Neural progenitor cell (in vitro differentiated cells): Measurements from ENCODE around the gene REG3G. TPM values are rescaled to one million over a fixed set of nuclear protein-coding genes. Genes with fewer than 3 reads are reported as not detected.
"Not testable (repeated sequence)": the region's sequence is repeated elsewhere in the genome, so short reads cannot be mapped to it uniquely, and the experiment has no call there.

Source experiments
- DNase-seq: peaks from one replicate; pipeline ENCODE4 v3.0.0-alpha.2; 2016; ENCODE audit warnings: low spot score
- H2AFZ ChIP-seq: fragments of 200-600 bp; sonication (generic); replicated peaks from 2 replicates; pipeline ENCODE4 v1.6.1; 2016; ENCODE audit warnings: antibody characterized with exemption
- H3F3A ChIP-seq: fragments of 200-600 bp; sonication (generic); 2 replicates; pipeline ENCODE4 v1.6.1; 2016; ENCODE audit warnings: antibody characterized with exemption, low read depth
- H3K27ac ChIP-seq: fragments of 200-600 bp; sonication (generic); 2 replicates; pipeline ENCODE4 v1.5.1; 2016; ENCODE audit warnings: mild to moderate bottlenecking
- H3K27me3 ChIP-seq: fragments of 200-600 bp; sonication (generic); 2 replicates; pipeline ENCODE4 v1.6.1; 2016; ENCODE audit warnings: mild to moderate bottlenecking, moderate library complexity
- H3K36me3 ChIP-seq: fragments of 200-600 bp; sonication (generic); 2 replicates; pipeline ENCODE4 v1.5.1; 2016
- H3K4me1 ChIP-seq: fragments of 200-600 bp; sonication (generic); 2 replicates; pipeline ENCODE4 v1.6.1; 2016; ENCODE audit warnings: mixed run types
- H3K4me2 ChIP-seq: fragments of 200-600 bp; sonication (generic); 2 replicates; pipeline ENCODE4 v1.6.1; 2016
- H3K4me3 ChIP-seq: fragments of 200-600 bp; sonication (generic); 2 replicates; pipeline ENCODE4 v1.5.1; 2016
- H3K79me2 ChIP-seq: fragments of 200-600 bp; sonication (generic); 2 replicates; pipeline ENCODE4 v1.6.1; 2016; ENCODE audit warnings: low read depth
- H3K9ac ChIP-seq: fragments of 200-600 bp; sonication (generic); 2 replicates; pipeline ENCODE4 v1.6.1; 2016
- H3K9me3 ChIP-seq: fragments of 200-600 bp; sonication (generic); 2 replicates; pipeline ENCODE4 v1.5.1; 2016; ENCODE audit warnings: low read depth
- H4K20me1 ChIP-seq: fragments of 200-600 bp; sonication (generic); 2 replicates; pipeline ENCODE4 v1.6.1; 2016; ENCODE audit warnings: low read depth
- H3K27ac Mint-ChIP-seq: 3 replicates; pipeline ENCODE4 v1.8.0; 2021; ENCODE audit warnings: mixed read lengths
- H3K27me3 Mint-ChIP-seq: 2 replicates; pipeline ENCODE4 v1.8.0; 2022; ENCODE audit warnings: low read depth, mild to moderate bottlenecking, inconsistent platforms, moderate library complexity, mixed read lengths; ENCODE audit not compliant: insufficient read depth
- H3K36me3 Mint-ChIP-seq: 3 replicates; pipeline ENCODE4 v1.8.0; 2021; ENCODE audit warnings: mixed read lengths
- H3K4me1 Mint-ChIP-seq: 3 replicates; pipeline ENCODE4 v1.8.0; 2021; ENCODE audit warnings: mixed read lengths
- H3K4me3 Mint-ChIP-seq: 3 replicates; pipeline ENCODE4 v1.8.0; 2021; ENCODE audit warnings: mild to moderate bottlenecking, moderate library complexity, mixed read lengths
- H3K9me3 Mint-ChIP-seq: 3 replicates; pipeline ENCODE4 v1.8.0; 2020; ENCODE audit warnings: mixed read lengths
- EZH2 ChIP-seq: fragments of 200-600 bp; sonication (generic); IDR thresholded peaks from 2 replicates; pipeline ENCODE4 v1.6.1; 2017; ENCODE audit warnings: antibody characterized with exemption, mild to moderate bottlenecking, moderate library complexity
- EZH2phosphoT487 ChIP-seq: fragments of 200-600 bp; sonication (generic); IDR thresholded peaks from 2 replicates; pipeline ENCODE4 v1.6.1; 2017; ENCODE audit warnings: antibody characterized with exemption
- total RNA-seq: library from RNA; depleted of rRNA; stranded (reverse); fragments of >200 nt; gene quantifications from 2 replicates; pipeline ENCODE4 v1.2.3, GENCODE V29; 2015; ENCODE audit warnings: low replicate concordance
- TF ChIP-seq, protein P1 (sequence below): fragments of 200-600 bp; sonication (generic); IDR thresholded peaks from 2 replicates; pipeline ENCODE4 v1.5.1; 2017; ENCODE audit warnings: antibody characterized with exemption, mild to moderate bottlenecking

REG3G gene
- total RNA-seq, 1 donor from 2014 or later, result not detected

GRCh38 chr2:79016342-79016741 is 9.2 kb upstream of the REG3G start:
- Histone ChIP-seq H3K9me3 (no peaks in the 10 kb centered on the region), H2AFZ (no peak overlapping the region), H3K79me2 (no peaks in the 10 kb centered on the region), H3K27me3 (no peaks in the 10 kb centered on the region), H3F3A (no peaks in the 10 kb centered on the region), H3K36me3 (no peaks in the 10 kb centered on the region), H3K4me3 (no peak overlapping the region), H3K4me2 (no peak overlapping the region), H4K20me1 (no peaks in the 10 kb centered on the region), H3K9ac (no peak overlapping the region), H3K4me1 (no peaks in the 10 kb centered on the region), H3K27ac (no peak overlapping the region)
- no peaks in the 10 kb centered on the region for H3K27me3 Mint-ChIP-seq
- H3K27ac Mint-ChIP-seq, result no peak overlapping the region
- H3K36me3 Mint-ChIP-seq, result no peaks in the 10 kb centered on the region
- no peak for DNase-seq
- no peak for TF ChIP-seq EZH2phosphoT487
- no peak for TF ChIP-seq EZH2
- TF ChIP-seq, protein P1, sequence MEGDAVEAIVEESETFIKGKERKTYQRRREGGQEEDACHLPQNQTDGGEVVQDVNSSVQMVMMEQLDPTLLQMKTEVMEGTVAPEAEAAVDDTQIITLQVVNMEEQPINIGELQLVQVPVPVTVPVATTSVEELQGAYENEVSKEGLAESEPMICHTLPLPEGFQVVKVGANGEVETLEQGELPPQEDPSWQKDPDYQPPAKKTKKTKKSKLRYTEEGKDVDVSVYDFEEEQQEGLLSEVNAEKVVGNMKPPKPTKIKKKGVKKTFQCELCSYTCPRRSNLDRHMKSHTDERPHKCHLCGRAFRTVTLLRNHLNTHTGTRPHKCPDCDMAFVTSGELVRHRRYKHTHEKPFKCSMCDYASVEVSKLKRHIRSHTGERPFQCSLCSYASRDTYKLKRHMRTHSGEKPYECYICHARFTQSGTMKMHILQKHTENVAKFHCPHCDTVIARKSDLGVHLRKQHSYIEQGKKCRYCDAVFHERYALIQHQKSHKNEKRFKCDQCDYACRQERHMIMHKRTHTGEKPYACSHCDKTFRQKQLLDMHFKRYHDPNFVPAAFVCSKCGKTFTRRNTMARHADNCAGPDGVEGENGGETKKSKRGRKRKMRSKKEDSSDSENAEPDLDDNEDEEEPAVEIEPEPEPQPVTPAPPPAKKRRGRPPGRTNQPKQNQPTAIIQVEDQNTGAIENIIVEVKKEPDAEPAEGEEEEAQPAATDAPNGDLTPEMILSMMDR, result no peak
- no peaks in the 10 kb centered on the region for H3K4me1 Mint-ChIP-seq
- H3K4me3 Mint-ChIP-seq, result no peak overlapping the region
- H3K9me3 Mint-ChIP-seq, result no peaks in the 10 kb centered on the region

- H3K9me3 Mint-ChIP-seq, result peaks cover 5% of the 10 kb centered on the region
- no peaks in the 10 kb centered on the region for H3K4me1 Mint-ChIP-seq
- DNase-seq, result no peak
- H3K79me2 ChIP-seq, result no peaks in the 10 kb centered on the region
- no peak overlapping the region for H3K4me2 ChIP-seq
- no peak overlapping the region for H3K4me3 ChIP-seq
- TF ChIP-seq EZH2 (no peak), EZH2phosphoT487 (no peak)
- TF ChIP-seq, protein P1, result no peak
- H3K9ac ChIP-seq, result no peak overlapping the region
- no peaks in the 10 kb centered on the region for H3K27me3 Mint-ChIP-seq
- no peaks in the 10 kb centered on the region for H3K4me1 ChIP-seq
- no peaks in the 10 kb centered on the region for H3F3A ChIP-seq
- H3K36me3 Mint-ChIP-seq, result no peaks in the 10 kb centered on the region
- H3K36me3 ChIP-seq, result no peaks in the 10 kb centered on the region
- H3K27me3 ChIP-seq, result no peaks in the 10 kb centered on the region
- no peaks in the 10 kb centered on the region for H4K20me1 ChIP-seq
- no peaks in the 10 kb centered on the region for H3K9me3 ChIP-seq
- H3K27ac Mint-ChIP-seq, result no peak overlapping the region
- H3K4me3 Mint-ChIP-seq, result no peak overlapping the region
- no peak overlapping the region for H3K27ac ChIP-seq
- H2AFZ ChIP-seq, result no peak overlapping the region
Observed at GRCh38 chr2:79026061-79026460, 559 bp downstream of the REG3G start.

- H4K20me1 ChIP-seq, result no peaks in the 10 kb centered on the region
- Mint-ChIP-seq H3K4me3 (no peak overlapping the region), H3K9me3 (no peaks in the 10 kb centered on the region), H3K4me1 (peaks cover 9% of the 10 kb centered on the region), H3K27ac (no peak overlapping the region), H3K27me3 (no peaks in the 10 kb centered on the region), H3K36me3 (no peaks in the 10 kb centered on the region)
- no peak overlapping the region for H3K4me3 ChIP-seq
- no peaks in the 10 kb centered on the region for H3K79me2 ChIP-seq
- no peak overlapping the region for H2AFZ ChIP-seq
- H3K36me3 ChIP-seq, result no peaks in the 10 kb centered on the region
- H3K9ac ChIP-seq, result no peak overlapping the region
- no peaks in the 10 kb centered on the region for H3K4me1 ChIP-seq
- no peak for DNase-seq
- no peaks in the 10 kb centered on the region for H3K9me3 ChIP-seq
- no peak overlapping the region for H3K4me2 ChIP-seq
- TF ChIP-seq EZH2 (no peak), EZH2phosphoT487 (no peak)
- TF ChIP-seq, protein P1, result no peak
- H3K27ac ChIP-seq, result no peak overlapping the region
- no peaks in the 10 kb centered on the region for H3K27me3 ChIP-seq
- no peaks in the 10 kb centered on the region for H3F3A ChIP-seq
Observed at GRCh38 chr2:79039944-79040343, 14.4 kb downstream of the REG3G start.

DNA sequence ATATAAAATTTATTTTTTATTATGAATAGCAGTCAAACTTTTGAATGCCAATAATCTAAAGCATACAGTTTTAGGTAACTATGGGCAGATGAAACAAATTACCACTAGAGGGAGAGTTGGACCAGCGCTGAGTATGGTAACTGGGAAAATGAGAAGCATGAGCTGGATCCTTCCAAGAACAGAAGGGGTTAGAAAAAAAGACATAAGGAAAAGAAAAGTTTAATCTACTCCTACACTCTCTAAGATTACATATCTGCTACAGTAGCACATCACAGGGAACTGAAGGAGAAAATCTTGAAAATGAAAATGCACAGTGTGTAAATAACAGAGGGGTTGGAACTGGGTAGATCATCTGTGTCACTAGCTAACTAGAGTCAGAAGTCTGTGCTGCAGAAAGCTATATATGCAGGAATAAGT is 15.5 kb downstream of the REG3G start:
- DNase-seq, result peak; percentile 50
- Histone ChIP-seq H3K36me3 (no peaks in the 10 kb centered on the region), H3K9me3 (no peaks in the 10 kb centered on the region), H3K4me2 (no peak overlapping the region), H3F3A (no peaks in the 10 kb centered on the region), H3K9ac (no peak overlapping the region), H3K4me3 (no peak overlapping the region), H3K27me3 (no peaks in the 10 kb centered on the region), H2AFZ (peak overlapping the region; percentile 63), H3K79me2 (no peaks in the 10 kb centered on the region), H4K20me1 (no peaks in the 10 kb centered on the region), H3K27ac (no peak overlapping the region), H3K4me1 (no peaks in the 10 kb centered on the region)
- no peaks in the 10 kb centered on the region for H3K27me3 Mint-ChIP-seq
- no peak overlapping the region for H3K4me3 Mint-ChIP-seq
- H3K27ac Mint-ChIP-seq, result no peak overlapping the region
- H3K36me3 Mint-ChIP-seq, result no peaks in the 10 kb centered on the region
- H3K4me1 Mint-ChIP-seq, result peaks cover 9% of the 10 kb centered on the region
- TF ChIP-seq EZH2phosphoT487, result no peak
- TF ChIP-seq, protein P1, result peak; percentile 84
- H3K9me3 Mint-ChIP-seq, result no peaks in the 10 kb centered on the region

DNA sequence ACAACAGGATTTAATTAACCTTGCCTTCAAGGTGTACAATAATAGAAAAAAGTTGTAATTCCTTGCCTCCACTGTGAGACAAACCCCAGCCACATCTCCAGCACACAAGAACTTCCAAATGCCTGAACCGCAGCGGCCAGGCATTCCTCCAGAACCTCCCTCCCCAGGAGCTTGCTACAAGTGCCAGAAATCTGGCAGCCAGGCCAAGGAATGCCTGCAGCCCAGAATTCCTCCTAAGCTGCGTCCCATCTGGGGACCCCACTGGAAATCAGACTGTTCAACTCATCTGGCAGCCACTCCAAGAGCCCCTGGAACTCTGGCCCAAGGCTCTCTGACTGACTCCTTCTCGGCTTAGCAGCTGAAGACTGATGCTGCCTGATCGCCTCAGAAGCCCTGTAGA is 28.0 kb downstream of the REG3G start:
- H3K27ac Mint-ChIP-seq, H3K4me3 ChIP-seq, H3K79me2 ChIP-seq, H3K9ac ChIP-seq, H3K27me3 Mint-ChIP-seq, DNase-seq, H3K36me3 Mint-ChIP-seq, H3K4me1 Mint-ChIP-seq, H3K4me3 Mint-ChIP-seq, H3K4me1 ChIP-seq, H3K27me3 ChIP-seq, H4K20me1 ChIP-seq, H3K27ac ChIP-seq, H3K36me3 ChIP-seq, H3K9me3 ChIP-seq, H3K9me3 Mint-ChIP-seq, H2AFZ ChIP-seq, H3F3A ChIP-seq, H3K4me2 ChIP-seq: not testable (repeated sequence)
